ENCODE results near the gene EVI5.

GRCh38 chr1:92459871-92460320 is 325.0 kb downstream of the EVI5 start:
- TF ChIP-seq, protein P1, sequence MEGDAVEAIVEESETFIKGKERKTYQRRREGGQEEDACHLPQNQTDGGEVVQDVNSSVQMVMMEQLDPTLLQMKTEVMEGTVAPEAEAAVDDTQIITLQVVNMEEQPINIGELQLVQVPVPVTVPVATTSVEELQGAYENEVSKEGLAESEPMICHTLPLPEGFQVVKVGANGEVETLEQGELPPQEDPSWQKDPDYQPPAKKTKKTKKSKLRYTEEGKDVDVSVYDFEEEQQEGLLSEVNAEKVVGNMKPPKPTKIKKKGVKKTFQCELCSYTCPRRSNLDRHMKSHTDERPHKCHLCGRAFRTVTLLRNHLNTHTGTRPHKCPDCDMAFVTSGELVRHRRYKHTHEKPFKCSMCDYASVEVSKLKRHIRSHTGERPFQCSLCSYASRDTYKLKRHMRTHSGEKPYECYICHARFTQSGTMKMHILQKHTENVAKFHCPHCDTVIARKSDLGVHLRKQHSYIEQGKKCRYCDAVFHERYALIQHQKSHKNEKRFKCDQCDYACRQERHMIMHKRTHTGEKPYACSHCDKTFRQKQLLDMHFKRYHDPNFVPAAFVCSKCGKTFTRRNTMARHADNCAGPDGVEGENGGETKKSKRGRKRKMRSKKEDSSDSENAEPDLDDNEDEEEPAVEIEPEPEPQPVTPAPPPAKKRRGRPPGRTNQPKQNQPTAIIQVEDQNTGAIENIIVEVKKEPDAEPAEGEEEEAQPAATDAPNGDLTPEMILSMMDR (IDR thresholded peaks at IDR 0.05): no peak
- TF ChIP-seq POLR2A (IDR thresholded peaks at IDR 0.05): no peak

All from thyroid gland (tissue), 4 donors.